GM13977 (cell line): ENCODE measurements around the gene KIFAP3.
"Not testable (repeated sequence)": the region's sequence is repeated elsewhere in the genome, so short reads cannot be mapped to it uniquely, and the experiment has no call there.

Experiments used
- DNase-seq: peaks from one replicate; pipeline ENCODE4 v3.0.0; 2012; ENCODE audit warnings: low spot score
- CTCF ChIP-seq: IDR thresholded peaks from 2 replicates; pipeline ENCODE4 v1.5.1; 2012; ENCODE audit warnings: mild to moderate bottlenecking, control low read depth; ENCODE audit not compliant: insufficient read depth; ENCODE audit errors: extremely low read depth, missing control alignments
- in situ Hi-C: fragments of 300-500 bp; cut with MboI; formaldehyde crosslinking; loops from one replicate; pipeline ENCODE4 v1.12.0; 2022; ENCODE audit warnings: low sequenced_read_pairs, low pct_unique_long_range_greater_than_20kb, mixed read lengths, inconsistent platforms; ENCODE audit not compliant: unreplicated experiment

The KIFAP3 gene

GRCh38 chr1:170074250-170075157, at the start of gene KIFAP3:
KIFAP3 (minus strand) TSS chr1:170074695; CDS start chr1:170074467, 228 bp downstream.
- in situ Hi-C loops, result no loop called here
- DNase-seq, result peak; percentile 87
- TF ChIP-seq CTCF, result peak; percentile 55

GRCh38 chr1:170122366-170122765, 47.9 kb upstream of the KIFAP3 start:
- in situ Hi-C loops, result no loop called here
- no peak for TF ChIP-seq CTCF

GRCh38 chr1:170114906-170115305, 40.4 kb upstream of the KIFAP3 start:
- DNase-seq, result no peak
- no peak for TF ChIP-seq CTCF
- in situ Hi-C loops, result no loop called here

More at GRCh38 chr1:170122366-170122765, 47.9 kb upstream of the KIFAP3 start:
- DNase-seq, result no peak

GRCh38 chr1:170113140-170113539, 38.6 kb upstream of the KIFAP3 start:
- in situ Hi-C loops, DNase-seq: not testable (repeated sequence)

GRCh38 chr1:170097449-170097948, 23.0 kb upstream of the KIFAP3 start:
- no peak for DNase-seq
- TF ChIP-seq CTCF, result no peak
- in situ Hi-C loops, result no loop called here

GRCh38 chr1:170096806-170097340, 22.4 kb upstream of the KIFAP3 start:
- no peak for DNase-seq
- TF ChIP-seq CTCF, result no peak
- in situ Hi-C loops, result no loop called here
